ENCODE measurements around the gene ANP32A. TPM values are rescaled to one million over a fixed set of nuclear protein-coding genes. Genes with fewer than 3 reads are reported as not detected.

Gene ANP32A
- total RNA-seq, 1 experiment from 2014 or later: 250 TPM

- H3K4me3 Mint-ChIP-seq (ENCODE audit: low read depth, unreplicated experiment): no peak overlapping the region
- no TSS peak for BruUV-seq (replicated peaks)
- no peak for DNase-seq
- TF ChIP-seq, protein P1, sequence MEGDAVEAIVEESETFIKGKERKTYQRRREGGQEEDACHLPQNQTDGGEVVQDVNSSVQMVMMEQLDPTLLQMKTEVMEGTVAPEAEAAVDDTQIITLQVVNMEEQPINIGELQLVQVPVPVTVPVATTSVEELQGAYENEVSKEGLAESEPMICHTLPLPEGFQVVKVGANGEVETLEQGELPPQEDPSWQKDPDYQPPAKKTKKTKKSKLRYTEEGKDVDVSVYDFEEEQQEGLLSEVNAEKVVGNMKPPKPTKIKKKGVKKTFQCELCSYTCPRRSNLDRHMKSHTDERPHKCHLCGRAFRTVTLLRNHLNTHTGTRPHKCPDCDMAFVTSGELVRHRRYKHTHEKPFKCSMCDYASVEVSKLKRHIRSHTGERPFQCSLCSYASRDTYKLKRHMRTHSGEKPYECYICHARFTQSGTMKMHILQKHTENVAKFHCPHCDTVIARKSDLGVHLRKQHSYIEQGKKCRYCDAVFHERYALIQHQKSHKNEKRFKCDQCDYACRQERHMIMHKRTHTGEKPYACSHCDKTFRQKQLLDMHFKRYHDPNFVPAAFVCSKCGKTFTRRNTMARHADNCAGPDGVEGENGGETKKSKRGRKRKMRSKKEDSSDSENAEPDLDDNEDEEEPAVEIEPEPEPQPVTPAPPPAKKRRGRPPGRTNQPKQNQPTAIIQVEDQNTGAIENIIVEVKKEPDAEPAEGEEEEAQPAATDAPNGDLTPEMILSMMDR (IDR thresholded peaks at IDR 0.05; ENCODE audit: unreplicated experiment): no peak
- intact Hi-C loops (cut with micrococcal nuclease; ENCODE audit: unreplicated experiment): no loop called here
- CTCF ChIA-PET: no interaction called here
- peaks cover 6% of the 10 kb centered on the region for H3K4me1 Mint-ChIP-seq (ENCODE audit: low read depth, unreplicated experiment)
- H3K27ac Mint-ChIP-seq (ENCODE audit: unreplicated experiment): no peak overlapping the region
- no peaks in the 10 kb centered on the region for H3K9me3 Mint-ChIP-seq (ENCODE audit: low read depth, unreplicated experiment)
- no peaks in the 10 kb centered on the region for H3K36me3 Mint-ChIP-seq (ENCODE audit: insufficient read depth, unreplicated experiment)
- H3K27me3 Mint-ChIP-seq (ENCODE audit: unreplicated experiment): peaks cover 79% of the 10 kb centered on the region
Observed at GRCh38 chr15:68844856-68845550, 24.3 kb upstream of the ANP32A start.

GRCh38 chr15:68843425-68844311 is 23.0 kb upstream of the ANP32A start:
- Mint-ChIP-seq H3K27me3 (ENCODE audit: unreplicated experiment) (peaks cover 78% of the 10 kb centered on the region), H3K27ac (ENCODE audit: unreplicated experiment) (no peak overlapping the region), H3K9me3 (ENCODE audit: low read depth, unreplicated experiment) (no peaks in the 10 kb centered on the region), H3K36me3 (ENCODE audit: insufficient read depth, unreplicated experiment) (no peaks in the 10 kb centered on the region), H3K4me1 (ENCODE audit: low read depth, unreplicated experiment) (peaks cover 6% of the 10 kb centered on the region), H3K4me3 (ENCODE audit: low read depth, unreplicated experiment) (peak overlapping the region; percentile 67)
- intact Hi-C loops (cut with micrococcal nuclease; ENCODE audit: unreplicated experiment): no loop called here
- CTCF ChIA-PET: no interaction called here
- DNase-seq: no peak
- BruUV-seq (replicated peaks): no TSS peak
- TF ChIP-seq, protein P1 (IDR thresholded peaks at IDR 0.05; ENCODE audit: unreplicated experiment): no peak

- Mint-ChIP-seq H3K4me3 (ENCODE audit: low read depth, unreplicated experiment) (no peak overlapping the region), H3K4me1 (ENCODE audit: low read depth, unreplicated experiment) (peaks cover 6% of the 10 kb centered on the region), H3K27me3 (ENCODE audit: unreplicated experiment) (peaks cover 76% of the 10 kb centered on the region), H3K9me3 (ENCODE audit: low read depth, unreplicated experiment) (no peaks in the 10 kb centered on the region), H3K36me3 (ENCODE audit: insufficient read depth, unreplicated experiment) (no peaks in the 10 kb centered on the region), H3K27ac (ENCODE audit: unreplicated experiment) (no peak overlapping the region)
- intact Hi-C loops (cut with micrococcal nuclease; ENCODE audit: unreplicated experiment): no loop called here
- DNase-seq: no peak
- BruUV-seq (replicated peaks): no TSS peak
- CTCF ChIA-PET: no interaction called here
- TF ChIP-seq, protein P1 (IDR thresholded peaks at IDR 0.05; ENCODE audit: unreplicated experiment): no peak
Observed at GRCh38 chr15:68842958-68843357, 22.3 kb upstream of the ANP32A start.

GRCh38 chr15:68834346-68834745 is 13.7 kb upstream of the ANP32A start:
- peaks cover 6% of the 10 kb centered on the region for H3K9me3 Mint-ChIP-seq (ENCODE audit: low read depth, unreplicated experiment)
- no peak for DNase-seq
- no peak overlapping the region for H3K4me3 Mint-ChIP-seq (ENCODE audit: low read depth, unreplicated experiment)
- BruUV-seq (replicated peaks): no TSS peak
- CTCF ChIA-PET: interaction anchor here (0.9 kb wide), 1 partner anchor 42 kb away, joined by 5 read pairs; no protein-coding TSS in a partner anchor
- intact Hi-C loops (cut with micrococcal nuclease; ENCODE audit: unreplicated experiment): no loop called here
- no peak overlapping the region for H3K27ac Mint-ChIP-seq (ENCODE audit: unreplicated experiment)
- H3K4me1 Mint-ChIP-seq (ENCODE audit: low read depth, unreplicated experiment): no peaks in the 10 kb centered on the region
- TF ChIP-seq, protein P1 (IDR thresholded peaks at IDR 0.05; ENCODE audit: unreplicated experiment): no peak
- no peaks in the 10 kb centered on the region for H3K36me3 Mint-ChIP-seq (ENCODE audit: insufficient read depth, unreplicated experiment)
- H3K27me3 Mint-ChIP-seq (ENCODE audit: unreplicated experiment): peaks cover 68% of the 10 kb centered on the region
